Metanephros (tissue), 2 donors: ENCODE data around the gene OR51B6. TPM values are rescaled to one million over a fixed set of nuclear protein-coding genes. Genes with fewer than 3 reads are reported as not detected.

Experiments
- small RNA-seq: library from RNA; depleted of rRNA; stranded (forward); fragments of <200 nt; gene quantifications from one replicate; pipeline ENCODE3, GENCODE V24; 2014; ENCODE audit warnings: low replicate concordance
- total RNA-seq: library from RNA; depleted of rRNA; stranded (reverse); fragments of >200 nt; gene quantifications from one replicate; pipeline ENCODE4 v1.2.3, GENCODE V29; 2014

Gene OR51B6
- not detected for total RNA-seq

GRCh38 chr11:5351208-5351607, at the start of gene OR51B6:
TSS of gene OR51B6 (plus strand) at chr11:5351508. CDS start at chr11:5351508, 0 bp downstream.

GRCh38 chr11:5301846-5302245, 49.5 kb upstream of the OR51B6 start, which contains the start of gene OR51B4:
TSS of gene OR51B4 (minus strand) at chr11:5301946. CDS start at chr11:5301946, 0 bp downstream.

GRCh38 chr11:5324197-5324596, 27.1 kb upstream of the OR51B6 start, which contains the start of gene OR51B2:
TSS of gene OR51B2 (minus strand) at chr11:5324297. CDS start at chr11:5324297, 0 bp downstream.

GRCh38 chr11:5343474-5344335, 7.6 kb upstream of the OR51B6 start, which contains the start of gene OR51B5:
TSS of gene OR51B5 (minus strand) at chr11:5343524. CDS start at chr11:5343524, 0 bp downstream.

GRCh38 chr11:5383576-5383975, 32.3 kb downstream of the OR51B6 start, which contains the start of gene OR51M1:
TSS of gene OR51M1 (plus strand) at chr11:5383812. CDS start at chr11:5389399, 5,587 bp downstream.

Small RNA genes within 50 kb of the gene (small RNA-seq; reads per million reads assigned to genes)
- gene AC104389.3 = not detected

Other genes starting within 250 kb of the OR51B6 start
- not detected for gene OR52A5, start 213.2 kb upstream of the OR51B6 start, total RNA-seq
- gene OR52A1, start 196.8 kb upstream of the OR51B6 start, total RNA-seq = not detected
- not detected for gene OR51V1, start 150.8 kb upstream of the OR51B6 start, total RNA-seq
- gene HBB, start 124.4 kb upstream of the OR51B6 start, total RNA-seq = 1,761 TPM
- gene HBD, start 117.0 kb upstream of the OR51B6 start, total RNA-seq = 1.3 TPM
- gene HBG1, start 101.7 kb upstream of the OR51B6 start, total RNA-seq = 65.3 TPM
- gene HBG2, start 96.7 kb upstream of the OR51B6 start, total RNA-seq = 14,762 TPM
- 23.8 TPM for gene HBE1, start 81.6 kb upstream of the OR51B6 start, total RNA-seq
- 1.5 TPM for gene OR51B4, start 49.6 kb upstream of the OR51B6 start, total RNA-seq
- 0.47 TPM for gene OR51B2, start 27.2 kb upstream of the OR51B6 start, total RNA-seq
- 2.3 TPM for gene OR51B5, start 8.0 kb upstream of the OR51B6 start, total RNA-seq
- not detected for gene OR51M1, start 32.3 kb downstream of the OR51B6 start, total RNA-seq
- gene OR51Q1, start 70.6 kb downstream of the OR51B6 start, total RNA-seq = not detected
- 0.64 TPM for gene OR51I1, start 90.0 kb downstream of the OR51B6 start, total RNA-seq
- gene OR51I2, start 97.8 kb downstream of the OR51B6 start, total RNA-seq = not detected
- not detected for gene OR52D1, start 137.2 kb downstream of the OR51B6 start, total RNA-seq
- 0.82 TPM for gene UBQLN3, start 158.4 kb downstream of the OR51B6 start, total RNA-seq
- 1.5 TPM for gene UBQLNL, start 165.2 kb downstream of the OR51B6 start, total RNA-seq
- 2.3 TPM for gene OR52H1, start 197.0 kb downstream of the OR51B6 start, total RNA-seq
- gene OR52B6, start 229.4 kb downstream of the OR51B6 start, total RNA-seq = not detected
- gene TRIM6, start 245.1 kb downstream of the OR51B6 start, total RNA-seq = 19.2 TPM